ENCODE data around the gene BSN.

Gene BSN

DNA sequence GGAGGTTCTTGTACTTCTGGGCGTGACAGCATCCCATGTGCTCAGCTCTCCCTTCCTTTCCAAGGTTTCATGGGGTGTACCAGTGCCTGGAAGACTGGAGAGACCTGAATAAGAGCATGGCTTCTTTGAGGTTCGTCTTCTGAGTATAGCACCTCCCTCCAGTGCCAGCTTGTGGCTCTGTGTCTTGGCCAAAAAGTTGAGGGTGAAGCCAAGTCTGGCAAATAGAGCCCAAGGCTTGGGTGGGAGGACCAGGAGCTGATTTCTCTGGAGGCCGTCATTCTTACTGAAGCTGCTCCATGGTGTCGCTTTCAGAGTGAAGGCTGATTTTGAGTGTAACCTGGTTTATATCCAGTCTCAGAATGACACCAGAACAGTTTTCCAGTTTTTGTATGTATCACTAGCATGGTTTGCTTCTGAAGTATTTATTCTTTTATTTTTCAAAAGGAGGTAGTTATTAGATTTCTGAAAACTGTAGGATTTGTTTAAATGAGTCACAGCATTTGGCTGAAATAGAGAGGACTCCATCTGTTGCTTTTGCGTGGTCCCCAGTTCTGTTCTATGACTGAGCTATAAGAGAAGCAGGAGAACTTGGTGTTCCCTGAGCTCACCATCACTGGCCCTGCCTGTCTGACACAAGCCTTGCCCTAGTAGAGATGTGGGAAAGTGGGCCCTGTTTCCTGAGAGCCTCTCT is 47.2 kb downstream of the BSN start:
- no peak for DNase-seq (ENCODE audit: low spot score)

DNA sequence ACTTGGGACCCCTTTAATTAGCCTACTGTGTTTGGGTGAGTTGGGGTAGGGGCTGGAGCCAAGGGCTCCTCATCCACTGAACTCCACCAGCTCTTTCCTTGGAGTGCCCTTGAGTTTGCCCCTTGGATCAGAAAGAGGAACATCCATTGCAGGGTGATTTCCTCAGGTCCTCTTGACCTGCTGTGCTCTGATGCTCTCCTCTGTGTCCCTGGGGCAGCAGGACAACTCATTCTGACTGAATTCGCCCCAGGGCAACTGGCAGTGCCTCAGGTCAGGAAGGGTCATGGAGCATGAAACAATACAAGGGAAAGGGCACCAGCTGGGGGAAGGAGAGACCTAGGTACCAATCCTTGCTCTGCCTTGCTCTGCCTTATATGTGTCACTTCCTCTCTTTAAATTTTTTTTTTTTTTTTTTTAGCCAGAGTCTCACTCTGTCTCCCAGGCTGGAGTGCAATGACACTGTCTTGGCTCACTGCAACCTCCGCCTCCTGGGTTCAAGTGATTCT is 47.8 kb downstream of the BSN start:
- no peak for DNase-seq (ENCODE audit: low spot score)

DNA sequence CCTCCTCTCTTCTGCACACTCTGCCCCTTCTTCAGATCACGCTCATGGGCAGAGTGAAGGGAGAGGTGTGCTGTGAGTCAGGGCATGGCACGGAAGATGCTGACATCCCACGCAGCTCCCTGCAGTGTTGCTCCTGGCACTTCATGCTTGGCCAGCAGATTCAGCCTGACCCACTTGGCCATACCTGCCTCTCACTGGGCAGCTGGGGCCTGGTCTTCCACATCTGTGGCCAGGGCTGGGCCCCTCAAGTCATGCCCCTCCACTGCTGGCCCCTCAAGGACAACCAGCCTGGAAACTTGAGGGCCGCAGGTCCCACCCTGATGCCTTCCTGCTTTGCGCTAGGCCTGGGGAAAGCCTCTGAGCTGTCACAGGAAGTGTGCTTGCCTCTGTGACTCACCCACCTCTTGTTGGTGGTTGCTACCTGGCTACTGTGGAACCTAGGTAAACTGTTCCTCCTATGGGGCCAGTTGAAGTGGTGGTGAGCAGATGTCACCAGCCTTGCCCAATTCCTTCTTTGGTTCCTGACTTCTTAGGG is 48.7 kb downstream of the BSN start:
- no peak for DNase-seq (ENCODE audit: low spot score)

DNA sequence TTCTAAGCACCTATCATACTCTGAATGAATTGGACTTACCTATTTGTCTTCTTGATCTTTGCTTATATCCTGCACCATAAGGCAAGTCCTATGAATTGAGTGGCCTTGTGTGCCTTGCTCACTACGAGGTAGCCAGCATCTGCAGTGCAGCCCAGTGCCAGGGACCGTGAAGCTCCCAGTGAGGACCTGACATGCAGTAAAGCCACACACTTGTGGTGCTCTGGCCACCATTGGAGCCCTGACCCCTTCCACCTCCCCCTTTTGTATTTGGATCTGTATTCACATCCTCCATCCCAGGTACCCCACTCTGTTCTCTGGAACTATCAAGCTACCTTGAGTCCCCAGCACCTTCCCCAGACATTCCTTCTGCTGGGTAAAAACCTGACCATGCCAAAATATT is 52.1 kb downstream of the BSN start:
- DNase-seq (ENCODE audit: low spot score): no peak

DNA sequence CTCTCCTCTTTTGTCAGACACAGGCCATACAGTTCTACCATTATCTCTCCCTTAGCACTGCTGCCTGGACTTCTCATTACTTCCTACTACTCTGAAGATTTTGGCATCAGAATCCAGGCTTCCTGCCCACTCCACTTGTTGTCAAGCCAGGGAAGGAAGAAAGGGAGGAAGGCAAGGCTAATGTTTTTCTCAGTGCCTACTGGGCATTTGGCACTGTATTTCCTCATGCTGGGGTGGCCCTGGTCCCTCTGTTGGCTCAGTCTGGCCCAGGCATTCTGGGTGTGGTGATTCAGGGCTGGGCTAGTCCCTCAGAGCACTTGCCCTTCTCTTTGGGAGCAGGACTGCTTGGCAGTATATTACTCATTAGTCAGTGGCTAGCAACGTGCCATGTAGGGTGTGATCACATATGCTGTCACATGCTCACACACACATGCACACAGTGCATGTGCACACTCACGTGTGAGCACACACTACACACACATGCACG is 52.9 kb downstream of the BSN start:
- DNase-seq (ENCODE audit: low spot score): peak; percentile 29

DNA sequence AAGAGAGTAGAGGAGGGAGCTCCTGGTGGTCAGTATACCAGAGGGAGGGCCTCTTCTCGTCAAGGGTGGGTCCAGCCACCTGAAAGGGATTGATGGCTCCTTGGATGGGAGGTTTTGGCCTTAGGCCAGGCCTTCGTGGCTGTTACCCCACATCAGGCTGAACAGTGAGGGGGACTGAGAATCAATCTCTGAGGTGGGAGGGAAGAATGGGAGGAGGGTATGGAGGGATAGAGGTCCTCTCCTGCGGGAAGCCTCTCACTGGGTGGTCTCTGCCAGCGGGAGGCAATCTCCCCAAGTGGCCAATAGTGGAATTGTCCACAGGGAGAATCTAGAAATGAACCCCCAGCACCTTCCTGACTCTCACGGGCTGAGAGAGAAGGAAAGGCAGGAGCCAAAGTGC is 53.5 kb downstream of the BSN start:
- DNase-seq (ENCODE audit: low spot score): no peak

GRCh38 chr3:49609314-49609713 is 55.0 kb downstream of the BSN start:
- DNase-seq (ENCODE audit: low spot score): no peak

GRCh38 chr3:49609815-49610214 is 55.5 kb downstream of the BSN start:
- peak; percentile 28 for DNase-seq (ENCODE audit: low spot score)

- DNase-seq (ENCODE audit: low spot score): no peak
Measured at GRCh38 chr3:49610666-49611280, 56.5 kb downstream of the BSN start.

GRCh38 chr3:49611291-49611690 is 57.0 kb downstream of the BSN start:
- DNase-seq (ENCODE audit: low spot score): no peak

GRCh38 chr3:49611719-49612118 is 57.4 kb downstream of the BSN start:
- DNase-seq (ENCODE audit: low spot score): no peak

GRCh38 chr3:49614936-49615335 is 60.7 kb downstream of the BSN start:
- no peak for DNase-seq (ENCODE audit: low spot score)

DNA sequence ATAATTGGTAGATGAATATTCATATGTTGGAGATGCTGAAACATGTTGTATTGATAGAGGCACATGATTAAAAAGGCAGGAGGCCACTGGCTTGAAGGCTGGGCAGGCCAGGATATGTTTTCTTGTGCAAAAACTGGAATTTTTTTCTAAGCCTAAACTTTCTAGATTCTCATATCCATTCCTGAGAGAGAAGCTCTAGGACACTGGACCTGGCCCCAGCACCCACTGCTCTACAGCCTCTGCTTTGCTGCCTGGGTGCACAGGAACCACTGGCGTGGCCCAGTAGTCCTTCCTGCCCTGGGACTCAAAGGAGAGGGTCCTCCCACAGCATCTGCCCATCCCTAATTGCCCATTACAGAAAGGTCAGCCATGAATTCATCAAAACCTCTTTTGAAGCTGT is 61.8 kb downstream of the BSN start:
- no peak for DNase-seq (ENCODE audit: low spot score)

DNA sequence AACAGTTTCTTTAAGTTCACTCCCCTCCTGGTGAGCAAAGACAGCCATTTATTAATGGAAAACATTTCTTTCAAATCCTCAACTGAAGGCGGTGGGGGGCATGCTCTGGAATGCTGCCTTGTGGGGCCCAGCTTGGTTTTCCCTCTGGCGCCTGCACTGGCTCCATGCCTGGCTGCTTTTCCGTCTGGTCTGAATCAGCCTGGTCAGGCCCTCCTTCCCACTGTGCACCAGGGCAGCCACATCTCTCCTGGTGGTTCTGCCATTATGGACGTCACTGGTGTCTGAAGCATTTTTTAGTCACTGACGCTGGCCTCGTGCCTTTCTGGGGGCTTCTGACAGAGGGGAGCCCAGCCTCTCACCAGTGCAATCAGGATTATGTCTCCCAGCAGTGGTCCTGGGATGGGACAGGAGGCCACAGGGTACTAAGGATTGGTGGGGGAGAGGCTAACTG is 62.2 kb downstream of the BSN start:
- no peak for DNase-seq (ENCODE audit: low spot score)

GRCh38 chr3:49617390-49618013 is 63.2 kb downstream of the BSN start:
- DNase-seq (ENCODE audit: low spot score): no peak

DNA sequence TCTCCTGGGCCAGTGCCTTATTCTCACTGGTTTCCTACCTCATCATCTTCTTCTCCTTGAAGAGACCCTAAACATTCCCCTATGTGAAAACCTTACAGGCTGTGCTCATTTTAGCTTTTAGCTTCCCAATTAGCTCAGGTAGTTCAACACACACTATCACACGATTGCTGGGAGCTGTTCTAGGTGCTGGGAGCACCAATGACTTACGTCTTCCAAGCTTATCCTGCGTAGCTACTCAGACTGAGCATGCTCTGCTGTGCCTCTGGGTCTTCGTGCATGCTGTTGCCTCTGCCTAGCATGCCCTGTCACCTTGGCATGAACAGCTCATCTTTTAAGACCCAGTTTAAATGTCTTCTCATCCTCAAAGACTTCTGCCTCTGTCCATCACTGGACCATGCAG is 64.1 kb downstream of the BSN start:
- no peak for DNase-seq (ENCODE audit: low spot score)

GRCh38 chr3:49619649-49620048 is 65.4 kb downstream of the BSN start:
- DNase-seq (ENCODE audit: low spot score): no peak

DNA sequence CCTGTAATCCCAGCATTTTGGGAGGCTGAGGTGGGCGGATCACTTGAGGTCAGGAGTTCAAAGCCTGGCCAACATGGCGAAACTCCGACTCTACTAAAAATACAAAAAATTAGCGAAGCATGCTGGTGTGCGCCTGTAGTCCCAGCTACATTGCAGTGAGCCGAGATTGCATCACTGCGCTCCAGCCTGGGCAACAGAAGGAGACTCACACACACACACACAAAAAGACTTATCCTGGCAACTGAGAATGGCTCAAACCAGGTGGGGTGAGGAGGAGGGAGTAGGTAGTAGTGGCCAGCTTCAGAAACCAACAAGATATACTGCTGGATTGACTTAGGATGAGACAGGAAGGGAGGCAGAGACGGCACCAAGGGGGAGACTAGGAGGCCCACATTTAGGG is 66.5 kb downstream of the BSN start:
- no peak for DNase-seq (ENCODE audit: low spot score)

DNA sequence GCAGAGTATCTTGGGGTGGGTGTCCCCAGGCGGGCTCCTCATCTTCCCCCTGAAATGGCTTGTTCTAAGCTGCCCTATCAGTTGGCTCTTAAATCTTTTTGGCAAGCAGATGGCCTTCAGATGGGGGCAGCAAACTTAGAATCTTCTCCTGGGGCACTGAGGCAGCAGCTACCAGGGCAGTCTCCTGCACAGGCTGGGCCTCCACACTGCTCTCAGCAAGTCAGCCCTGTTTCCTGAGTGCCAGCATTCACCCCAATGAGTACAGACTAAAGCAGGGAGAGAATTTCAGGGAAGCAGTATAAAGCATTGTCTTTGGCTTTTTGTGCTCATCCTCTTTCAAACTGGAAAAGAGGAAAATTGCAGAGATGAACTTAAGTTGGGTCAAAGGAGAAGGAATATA is 68.8 kb downstream of the BSN start:
- DNase-seq (ENCODE audit: low spot score): no peak

- no peak for DNase-seq (ENCODE audit: low spot score)
Measured at GRCh38 chr3:49625071-49625470, 70.8 kb downstream of the BSN start.

- DNase-seq (ENCODE audit: low spot score): no peak
Measured at GRCh38 chr3:49626101-49626581, 71.9 kb downstream of the BSN start.

GRCh38 chr3:49626796-49627195 is 72.5 kb downstream of the BSN start:
- no peak for DNase-seq (ENCODE audit: low spot score)

GRCh38 chr3:49627634-49628033 is 73.4 kb downstream of the BSN start:
- no peak for DNase-seq (ENCODE audit: low spot score)
